ENCODE measurements around the gene SETD3.
"Not testable (repeated sequence)": the region's sequence is repeated elsewhere in the genome, so short reads cannot be mapped to it uniquely, and the experiment has no call there.

Gene SETD3

GRCh38 chr14:99357916-99358390 is 122.7 kb downstream of the SETD3 start:
- no peak for ATAC-seq

- no peak for ATAC-seq
Measured at GRCh38 chr14:99357151-99357915, 123.3 kb downstream of the SETD3 start.

- no peak for ATAC-seq
Measured at GRCh38 chr14:99356031-99356608, 124.5 kb downstream of the SETD3 start.

GRCh38 chr14:99354166-99354875 is 126.3 kb downstream of the SETD3 start:
- no peak for ATAC-seq

- ATAC-seq, result no peak
Measured at GRCh38 chr14:99352688-99353280, 127.9 kb downstream of the SETD3 start.

GRCh38 chr14:99351166-99352007 is 129.3 kb downstream of the SETD3 start:
- no peak for ATAC-seq

GRCh38 chr14:99350751-99351150 is 129.9 kb downstream of the SETD3 start:
- ATAC-seq, result no peak

GRCh38 chr14:99349721-99350495 is 130.8 kb downstream of the SETD3 start:
- no peak for ATAC-seq

GRCh38 chr14:99348816-99349614 is 131.6 kb downstream of the SETD3 start:
- no peak for ATAC-seq

GRCh38 chr14:99348231-99348630 is 132.4 kb downstream of the SETD3 start:
- ATAC-seq, result not testable (repeated sequence)
